ENCODE data around the gene LBX2. TPM values are rescaled to one million over a fixed set of nuclear protein-coding genes. Genes with fewer than 3 reads are reported as not detected.
A peak's percentile ranks its signal among the peaks of the same experiment; 100 is the strongest.

Gene LBX2, protein sequence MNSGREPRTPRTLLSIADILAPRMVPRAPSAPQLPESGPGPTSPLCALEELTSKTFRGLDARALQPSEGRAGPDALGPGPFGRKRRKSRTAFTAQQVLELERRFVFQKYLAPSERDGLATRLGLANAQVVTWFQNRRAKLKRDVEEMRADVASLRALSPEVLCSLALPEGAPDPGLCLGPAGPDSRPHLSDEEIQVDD
- 1 to 10 TPM in 1 of 2 donors, under 1 TPM in 1; 0.60 to 1.0 TPM for total RNA-seq
- long read RNA-seq, result 0 reads

DNA sequence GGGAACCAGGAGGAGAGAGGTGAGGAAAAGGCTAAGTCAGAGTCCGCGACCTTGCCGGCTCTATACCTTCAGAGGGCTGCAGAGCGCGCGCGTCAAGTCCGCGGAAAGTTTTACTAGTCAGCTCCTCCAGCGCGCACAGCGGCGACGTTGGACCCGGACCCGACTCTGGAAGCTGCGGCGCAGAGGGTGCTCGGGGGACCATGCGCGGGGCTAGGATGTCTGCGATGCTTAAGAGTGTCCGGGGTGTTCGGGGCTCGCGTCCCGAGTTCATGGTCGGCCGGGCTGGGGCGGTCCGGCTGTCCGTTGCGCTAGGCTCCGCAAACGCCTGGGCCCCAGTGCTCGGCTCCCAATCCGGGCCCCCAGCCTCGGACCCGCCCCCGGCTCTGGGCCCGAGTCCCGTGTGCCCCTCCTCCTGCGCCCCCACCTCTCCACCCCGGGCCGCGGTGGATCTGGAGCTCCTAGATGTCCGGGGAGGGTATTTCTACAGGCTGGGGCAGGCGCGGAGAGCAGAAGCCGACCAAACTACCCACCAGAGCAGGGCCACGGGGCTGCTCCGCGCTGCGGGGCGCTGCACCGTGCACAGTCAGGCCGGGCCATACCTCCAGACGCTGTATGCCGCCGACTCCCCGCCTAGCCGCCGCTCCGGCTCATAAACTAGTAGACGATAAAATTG, at the start of gene LBX2:
Gene LBX2 (minus strand): TSS at position 337 of the 673 bp plus-strand sequence. CDS start 66 bp downstream, at position 271.
- ATAC-seq (no peak), DNase-seq (no peak)

DNA sequence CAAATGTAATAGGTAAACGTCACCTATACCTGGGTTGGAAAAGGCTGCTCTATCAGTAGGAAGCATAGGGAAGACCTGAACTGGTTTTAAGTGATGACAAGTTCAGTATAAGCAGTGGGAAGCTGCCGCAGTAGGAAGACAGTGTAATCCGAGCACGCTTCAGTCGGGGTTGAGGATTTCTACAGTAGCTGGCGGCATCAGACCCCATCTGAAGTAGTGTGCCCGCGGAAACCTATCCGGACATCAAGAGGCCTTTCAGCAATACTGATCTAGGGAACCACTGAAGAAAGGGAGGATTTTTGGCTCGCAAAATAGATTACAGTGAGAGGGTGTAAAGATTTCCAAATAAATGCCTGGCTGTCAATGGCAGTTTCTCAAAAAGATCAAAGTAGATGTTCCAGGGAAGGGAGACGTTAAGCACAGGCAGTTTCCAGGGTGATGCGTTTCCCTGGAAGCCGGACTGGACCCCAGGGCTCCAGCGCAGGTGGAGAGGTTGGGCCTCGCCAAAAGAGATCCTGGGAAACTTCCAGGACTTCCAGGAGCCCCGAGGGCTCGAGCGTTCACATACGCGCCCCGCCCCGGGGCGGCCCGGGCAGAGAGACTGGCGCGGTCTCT, 49.0 kb upstream of the LBX2 start:
- ATAC-seq (peak; percentile 3 to 5), DNase-seq (no peak)
- intact Hi-C loops (cut with DNase I), result no loop called here

More for the DNA sequence above, at the start of gene LBX2:
- intact Hi-C loops (cut with DNase I), result no loop called here

DNA sequence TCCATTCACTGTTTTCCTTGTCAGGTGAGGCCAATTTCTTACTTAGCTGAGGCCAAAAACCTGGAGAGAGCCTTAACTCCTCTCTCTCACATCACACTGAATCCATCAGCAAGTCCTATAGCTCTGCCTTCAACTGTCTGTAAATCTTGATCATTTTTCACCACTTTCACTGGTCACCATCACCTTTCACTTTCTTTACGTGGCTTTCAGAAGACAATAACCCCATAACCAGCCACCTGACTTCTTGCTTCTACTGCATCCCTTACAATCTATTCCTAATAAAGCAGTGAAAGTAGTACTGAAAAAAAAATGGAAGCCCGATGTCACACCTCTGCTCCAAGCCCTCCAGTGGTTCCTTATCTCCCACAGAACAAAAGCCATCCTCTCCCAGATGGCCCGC, 46.6 kb upstream of the LBX2 start:
- ATAC-seq (no peak), DNase-seq (no peak)
- intact Hi-C loops (cut with DNase I), result no loop called here

DNA sequence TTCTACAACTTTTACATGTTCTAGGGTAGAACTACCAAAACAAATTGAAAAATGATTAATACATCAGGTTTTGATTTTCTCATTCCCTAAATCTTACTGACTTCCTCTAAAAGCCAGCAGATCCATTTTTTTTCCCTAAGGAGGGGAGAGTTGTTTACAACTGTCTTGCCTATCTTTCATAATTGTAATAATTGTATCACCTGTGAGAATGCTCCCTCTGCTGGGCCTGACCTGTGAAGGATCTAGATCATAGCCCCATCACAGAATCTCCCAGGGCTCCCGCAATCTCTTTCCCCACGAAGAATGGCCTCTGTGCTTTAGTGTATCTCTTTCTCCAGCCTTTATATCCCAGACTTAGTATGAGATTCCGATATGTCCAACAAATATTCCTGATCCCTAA, 45.2 kb upstream of the LBX2 start:
- intact Hi-C loops (cut with DNase I), result no loop called here
- DNase-seq (no peak), ATAC-seq (no peak)

DNA sequence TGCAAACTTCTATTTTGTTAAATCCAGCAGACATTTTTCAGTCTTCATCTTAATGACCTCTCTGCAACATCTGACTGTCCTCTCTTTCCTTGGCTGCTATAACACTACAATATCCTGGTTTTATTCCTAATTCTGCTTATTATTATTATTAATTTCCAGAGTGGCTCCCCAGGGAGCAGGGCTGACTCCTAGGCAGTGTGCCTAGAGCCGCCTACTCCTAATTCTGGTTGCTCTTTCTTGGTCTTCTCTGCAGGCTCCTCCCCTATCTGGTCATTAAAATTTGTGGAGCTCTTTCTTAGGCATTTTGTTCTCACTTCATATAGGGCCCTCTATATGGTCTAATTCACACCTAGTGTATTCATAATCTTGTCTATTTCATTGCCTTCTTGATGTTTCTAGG, 43.6 kb upstream of the LBX2 start:
- intact Hi-C loops (cut with DNase I), result no loop called here
- DNase-seq (no peak), ATAC-seq (no peak)

DNA sequence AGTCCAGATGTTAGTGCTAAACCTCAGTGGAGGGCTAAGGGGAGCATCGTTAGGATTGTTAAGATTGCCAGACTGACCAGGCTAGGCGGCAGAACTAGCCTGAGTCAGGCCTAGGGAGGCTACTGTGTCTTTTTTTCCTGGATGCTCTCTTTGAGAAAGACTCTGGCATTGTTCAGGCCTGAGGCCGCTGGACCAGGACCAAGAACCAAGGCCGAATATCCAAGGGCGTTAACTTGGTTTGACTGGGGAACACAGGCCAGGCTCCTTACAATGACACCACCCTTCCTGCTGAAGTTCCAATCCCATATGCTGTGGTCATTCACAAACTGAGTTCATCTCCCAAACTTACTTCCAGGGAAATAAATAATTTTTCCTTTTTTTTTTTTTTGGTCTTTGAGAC, 40.9 kb upstream of the LBX2 start:
- DNase-seq (peak; percentile 81), ATAC-seq (peak; percentile 32 to 74)
- intact Hi-C loops (cut with DNase I), result no loop called here

DNA sequence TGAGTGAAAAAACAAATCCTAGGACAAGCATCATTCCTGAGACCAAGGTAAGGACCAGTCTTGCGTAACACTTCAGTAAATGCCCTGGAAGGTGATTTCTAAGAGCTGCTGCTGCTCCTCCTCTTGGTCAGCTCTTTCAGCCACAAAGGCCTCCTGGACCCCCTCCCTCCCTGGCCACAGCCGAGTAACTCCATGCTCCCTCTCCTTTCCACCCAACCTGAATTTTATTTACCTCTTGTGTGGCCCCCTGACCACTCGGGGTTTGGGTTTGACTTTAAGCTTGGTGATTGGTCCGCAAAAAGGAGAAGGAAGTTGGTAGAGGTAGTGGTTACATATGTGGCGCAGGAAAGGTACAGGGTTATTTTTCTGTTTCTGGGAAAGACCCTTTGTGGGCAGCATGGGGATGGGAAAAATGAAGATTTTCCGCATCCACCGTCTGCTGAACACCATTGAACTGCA, 39.5 kb upstream of the LBX2 start:
- intact Hi-C loops (cut with DNase I), result no loop called here
- ATAC-seq (no peak), DNase-seq (no peak)

DNA sequence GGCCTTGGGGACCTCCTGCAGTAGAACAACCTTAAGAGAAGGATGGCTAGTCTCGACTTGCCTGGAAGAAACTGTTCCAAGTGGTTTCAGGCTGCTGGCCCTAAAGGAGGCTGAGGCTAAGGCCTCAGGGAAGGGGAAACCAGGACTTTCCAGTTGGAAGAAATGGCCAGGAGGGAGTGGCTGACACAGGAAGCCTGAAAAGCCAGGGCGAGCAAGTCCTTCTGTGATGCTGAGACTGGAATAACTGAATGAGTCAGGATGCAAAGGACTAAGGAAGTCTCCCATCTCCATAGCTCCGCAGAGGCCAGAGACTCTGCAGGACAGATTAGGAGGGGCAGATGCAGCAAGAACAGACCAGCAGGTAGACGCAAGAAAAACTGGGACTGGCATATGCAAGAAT, 37.7 kb upstream of the LBX2 start:
- ATAC-seq (no peak), DNase-seq (no peak)
- intact Hi-C loops (cut with DNase I), result no loop called here

DNA sequence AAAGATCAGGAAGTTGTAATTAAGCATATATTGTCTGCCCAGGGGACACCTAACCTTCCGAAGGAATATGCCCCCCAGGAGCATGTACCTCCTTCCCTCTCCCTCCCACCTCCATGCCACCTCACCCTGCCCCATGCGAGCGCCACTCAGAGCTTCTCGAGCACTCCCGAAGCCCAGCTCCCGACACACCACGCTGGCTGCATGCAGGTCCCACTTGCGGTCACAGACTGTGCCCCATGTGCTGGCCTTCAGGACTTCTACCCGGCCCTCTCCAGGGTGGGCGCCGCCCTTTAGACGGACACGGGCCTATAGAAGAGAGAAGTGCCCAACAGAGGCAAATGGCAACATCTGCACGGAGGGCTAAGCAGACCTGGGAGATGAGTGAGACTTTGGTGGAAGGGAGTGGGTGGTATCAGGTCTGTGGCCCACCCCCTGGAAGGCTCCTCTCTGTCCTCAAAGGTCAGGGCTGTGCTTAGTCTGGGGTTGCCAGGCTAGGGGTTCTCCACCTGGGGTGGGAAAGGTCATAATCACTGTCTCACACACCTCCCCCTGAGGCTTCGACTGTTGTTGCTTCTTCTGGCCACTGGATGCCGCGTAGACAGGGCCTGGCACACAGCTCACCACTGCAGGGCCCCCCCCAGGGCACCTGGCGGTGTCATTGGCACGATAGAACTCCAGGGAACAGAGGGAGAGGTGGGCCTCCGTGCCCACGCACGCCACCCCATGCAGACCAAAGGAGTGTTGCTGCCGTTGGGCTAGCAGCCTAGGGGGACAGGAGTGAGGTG, 37.0 kb upstream of the LBX2 start:
- DNase-seq (no peak), ATAC-seq (no peak)
- intact Hi-C loops (cut with DNase I), result no loop called here

DNA sequence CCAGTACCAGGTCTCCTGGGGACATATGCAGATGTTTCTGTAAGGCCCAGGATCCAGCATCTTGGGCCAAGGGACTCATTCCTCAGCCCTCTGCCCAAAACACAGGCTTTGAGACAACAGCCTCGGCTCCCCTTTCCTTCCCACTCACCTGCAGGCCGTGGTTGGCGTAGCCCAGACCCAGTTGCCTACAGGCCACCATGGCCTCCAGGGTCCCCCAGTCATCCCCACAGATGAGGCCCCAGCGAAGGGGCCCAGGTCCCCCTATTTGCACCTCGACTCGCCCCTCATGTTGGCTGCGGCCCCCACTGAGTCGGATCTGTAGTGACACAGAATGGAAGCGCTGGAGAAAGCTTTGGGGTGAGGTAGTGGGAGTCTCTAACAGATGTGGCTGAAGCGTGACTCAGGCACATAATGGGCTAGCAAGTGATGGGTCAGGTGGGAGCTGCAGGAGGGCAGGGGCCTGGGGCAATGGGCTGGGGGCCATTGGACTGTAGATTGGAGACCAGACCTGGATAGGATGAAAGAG, 36.1 kb upstream of the LBX2 start:
- DNase-seq (no peak), ATAC-seq (no peak)
- intact Hi-C loops (cut with DNase I), result no loop called here

DNA sequence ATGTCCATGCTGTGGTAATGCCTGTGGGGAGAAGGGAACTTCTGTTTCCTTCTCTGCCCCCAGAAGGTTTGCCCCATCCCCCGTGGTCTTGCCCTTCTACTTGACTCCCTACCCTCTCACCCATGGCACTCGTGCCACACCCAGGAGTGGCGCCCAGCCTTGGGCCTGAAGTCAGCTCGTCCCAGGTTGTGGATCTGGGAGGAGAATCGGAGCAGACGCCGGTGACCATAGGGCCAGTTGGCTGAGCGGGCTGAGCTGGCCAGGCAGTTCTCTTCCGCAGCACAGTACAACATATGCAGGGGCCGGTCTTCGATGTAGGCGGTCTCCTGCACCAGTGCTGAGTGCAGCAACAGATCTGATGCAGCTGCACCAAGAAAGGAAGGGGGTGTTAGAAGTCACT, 35.0 kb upstream of the LBX2 start:
- no peak for DNase-seq

DNA sequence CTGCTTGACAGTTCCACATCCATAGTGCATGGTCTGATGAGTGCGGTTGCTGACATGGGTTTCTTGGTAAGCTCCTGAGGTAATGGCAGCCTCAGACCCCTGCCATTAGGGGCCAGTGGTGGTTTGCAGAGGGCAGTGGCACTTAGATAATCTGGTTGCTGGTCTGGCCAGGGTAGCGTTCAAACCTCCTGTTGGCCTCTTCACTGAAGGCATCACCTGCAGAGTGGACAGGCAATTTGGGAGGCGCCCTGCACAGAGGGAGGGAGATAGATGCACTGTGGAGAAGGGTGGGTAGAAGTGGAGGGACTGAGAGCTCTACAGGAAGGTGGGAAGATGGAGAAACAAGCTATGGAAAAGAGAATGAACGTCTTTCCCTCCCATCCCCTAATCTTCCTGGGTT, 34.1 kb upstream of the LBX2 start:
- intact Hi-C loops (cut with DNase I), result loop anchor here in 1 of 2 donors (5.0 kb wide), 1 partner anchor 54 kb away; no protein-coding TSS in a partner anchor
- DNase-seq (no peak), ATAC-seq (no peak)

More for the DNA sequence above, 35.0 kb upstream of the LBX2 start:
- no peak for ATAC-seq
- intact Hi-C loops (cut with DNase I), result loop anchor here in 1 of 2 donors (5.0 kb wide), 1 partner anchor 53 kb away; no protein-coding TSS in a partner anchor

DNA sequence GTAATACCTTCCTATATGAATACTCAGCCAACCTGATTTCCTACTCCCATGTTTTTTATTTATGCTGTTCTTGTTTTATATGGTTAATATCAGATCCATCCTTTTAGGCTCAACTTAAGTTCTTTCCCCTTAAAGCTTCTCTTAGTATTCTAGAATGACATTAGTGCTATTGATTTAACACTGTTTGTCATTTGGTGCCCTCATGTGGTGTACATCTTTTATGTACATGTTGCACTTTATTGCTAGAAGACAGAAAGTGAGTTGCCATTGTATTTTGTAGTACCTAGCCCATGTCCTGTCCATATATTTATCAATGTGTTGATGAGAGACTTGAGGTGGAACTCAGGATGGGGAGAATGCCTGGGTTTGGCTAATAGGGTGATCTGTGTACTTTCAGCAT, 32.8 kb upstream of the LBX2 start:
- ATAC-seq (no peak), DNase-seq (no peak)
- intact Hi-C loops (cut with DNase I), result loop anchor here in 1 of 2 donors (5.0 kb wide), 1 partner anchor 55 kb away; no protein-coding TSS in a partner anchor

DNA sequence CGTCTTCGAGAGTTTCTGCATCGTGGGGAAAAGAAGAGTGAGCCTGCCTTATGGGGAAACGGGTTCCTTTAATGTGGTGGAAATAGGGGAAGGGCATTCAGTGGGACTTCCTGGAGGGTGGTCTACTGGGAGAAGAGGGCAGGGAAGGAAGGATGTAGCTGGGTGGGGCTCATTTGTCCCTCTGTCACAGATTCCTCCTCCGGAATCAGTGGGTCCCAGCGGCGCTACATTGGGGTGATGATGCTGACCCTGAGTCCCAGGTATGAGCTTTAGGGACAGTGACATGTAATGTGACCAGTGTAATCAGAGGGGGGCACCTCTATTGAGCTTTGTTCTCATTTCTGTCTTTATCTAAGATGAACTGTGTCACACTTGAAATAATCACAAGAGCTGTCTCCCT, 32.3 kb upstream of the LBX2 start:
- intact Hi-C loops (cut with DNase I), result loop anchor here in 1 of 2 donors (5.0 kb wide), 1 partner anchor 56 kb away; no protein-coding TSS in a partner anchor
- no peak for ATAC-seq
- DNase-seq, result no peak

DNA sequence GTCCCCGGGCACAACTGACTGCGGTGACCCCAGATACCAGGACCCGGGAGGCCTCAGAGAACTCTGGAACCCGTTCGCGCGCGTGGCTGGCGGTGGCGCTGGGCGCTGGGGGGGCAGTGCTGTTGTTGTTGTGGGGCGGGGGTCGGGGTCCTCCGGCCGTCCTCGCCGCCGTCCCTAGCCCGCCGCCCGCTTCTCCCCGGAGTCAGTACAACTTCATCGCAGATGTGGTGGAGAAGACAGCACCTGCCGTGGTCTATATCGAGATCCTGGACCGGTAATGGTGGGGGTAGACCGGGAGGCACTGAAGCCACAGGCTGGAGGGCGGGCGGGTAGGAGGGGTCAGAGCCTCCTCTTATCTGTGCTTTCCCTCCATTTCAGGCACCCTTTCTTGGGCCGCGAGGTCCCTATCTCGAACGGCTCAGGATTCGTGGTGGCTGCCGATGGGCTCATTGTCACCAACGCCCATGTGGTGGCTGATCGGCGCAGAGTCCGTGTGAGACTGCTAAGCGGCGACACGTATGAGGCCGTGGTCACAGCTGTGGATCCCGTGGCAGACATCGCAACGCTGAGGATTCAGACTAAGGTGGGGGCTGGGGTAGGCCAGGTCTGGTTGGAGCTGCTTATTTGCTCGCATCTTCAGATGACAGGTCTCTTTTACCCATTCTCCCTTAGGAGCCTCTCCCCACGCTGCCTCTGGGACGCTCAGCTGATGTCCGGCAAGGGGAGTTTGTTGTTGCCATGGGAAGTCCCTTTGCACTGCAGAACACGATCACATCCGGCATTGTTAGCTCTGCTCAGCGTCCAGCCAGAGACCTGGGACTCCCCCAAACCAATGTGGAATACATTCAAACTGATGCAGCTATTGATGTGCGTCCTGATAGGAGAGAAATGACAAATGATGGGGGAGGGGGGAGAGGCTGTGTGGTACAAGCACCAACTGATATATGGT, 31.1 kb upstream of the LBX2 start:
- intact Hi-C loops (cut with DNase I), result loop anchor here in 1 of 2 donors (5.0 kb wide), 1 partner anchor 57 kb away; no protein-coding TSS in a partner anchor
- ATAC-seq, result peak; percentile 34 to 53
- no peak for DNase-seq

DNA sequence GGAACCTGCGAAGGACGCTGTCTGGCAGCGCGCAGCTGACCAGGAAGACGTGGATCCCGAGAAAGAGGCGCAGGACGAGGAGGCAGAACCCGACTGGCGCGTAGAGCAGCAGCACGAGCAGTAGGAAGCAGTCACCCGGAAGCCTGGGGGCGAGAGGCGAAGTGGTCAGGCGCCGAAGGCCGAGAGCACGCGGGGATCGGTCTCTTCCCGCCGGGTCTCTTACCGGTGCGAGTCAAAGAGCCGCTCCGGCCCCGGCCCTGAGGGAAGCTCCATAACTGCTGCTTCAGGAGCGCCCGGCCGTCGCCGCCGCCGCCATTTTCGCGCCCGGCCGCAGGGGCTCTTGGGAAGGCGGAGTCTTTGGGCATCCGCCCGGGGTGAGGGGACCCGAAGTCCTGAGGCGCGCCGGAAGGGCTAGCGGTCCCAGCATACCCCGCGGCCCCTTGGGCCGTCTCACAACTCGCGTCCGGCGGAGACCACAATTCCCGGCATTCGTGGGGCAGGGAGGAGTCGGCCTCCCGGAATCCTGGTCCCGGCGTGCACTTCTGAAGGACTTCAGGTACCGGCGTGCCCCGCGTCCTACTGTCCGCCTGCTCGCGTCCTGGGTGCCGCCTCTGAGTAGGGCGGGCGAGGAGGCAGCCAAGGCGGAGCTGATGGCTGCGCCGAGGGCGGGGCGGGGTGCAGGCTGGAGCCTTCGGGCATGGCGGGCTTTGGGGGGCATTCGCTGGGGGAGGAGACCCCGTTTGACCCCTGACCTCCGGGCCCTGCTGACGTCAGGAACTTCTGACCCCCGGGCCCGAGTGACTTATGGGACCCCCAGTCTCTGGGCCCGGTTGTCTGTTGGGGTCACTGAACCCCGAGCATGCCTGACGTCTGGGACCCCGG, 30.2 kb upstream of the LBX2 start, which contains the start of the genes AUP1 and HTRA2:
Gene AUP1 (minus strand): TSS at position 350 of the 882 bp plus-strand sequence. CDS start 77 bp downstream, at position 273.
Gene HTRA2 (plus strand): TSS at position 577 of the 882 bp plus-strand sequence. CDS start 74 bp downstream, at position 651.
- DNase-seq (peak; percentile 99), ATAC-seq (peak; percentile 95 to 97)
- intact Hi-C loops (cut with DNase I), result loop anchor here in 1 of 2 donors (2.0 to 5.0 kb wide), 2 partner anchors 19 to 58 kb away; no protein-coding TSS in a partner anchor
